H1 (cell line): ENCODE data around the gene UBE2Q2.

ENCODE experiments used
- POLR2A ChIP-seq, 2 experiments: IDR thresholded peaks; 1 replicate in 1 of 2; 2 replicates in 1 of 2; pipeline ENCODE4 v1.6.1; 2011; ENCODE audit warnings: low read depth in 2 of 2, low read length in 2 of 2, mild to moderate bottlenecking in 2 of 2; ENCODE audit errors: control extremely low read depth in 1 of 2
- SUZ12 ChIP-seq: fragments of 200-600 bp; sonication (generic); IDR thresholded peaks from 2 replicates; pipeline ENCODE4 v1.6.1; 2012; ENCODE audit warnings: mild to moderate bottlenecking, inconsistent platforms, low read length, moderate library complexity, mixed read lengths
- TF ChIP-seq, protein P1 (sequence below), 3 experiments: IDR thresholded peaks; 1 replicate in 2 of 3; 2 replicates in 1 of 3; pipeline versions ENCODE4 v1.5.1 to v1.6.1; 2011; ENCODE audit warnings: low read length in 3 of 3, mild to moderate bottlenecking in 3 of 3, inconsistent platforms in 2 of 3, low read depth in 1 of 3, moderate library complexity in 1 of 3; ENCODE audit not compliant: insufficient read depth in 1 of 3; ENCODE audit errors: control extremely low read depth in 1 of 3

DNA sequence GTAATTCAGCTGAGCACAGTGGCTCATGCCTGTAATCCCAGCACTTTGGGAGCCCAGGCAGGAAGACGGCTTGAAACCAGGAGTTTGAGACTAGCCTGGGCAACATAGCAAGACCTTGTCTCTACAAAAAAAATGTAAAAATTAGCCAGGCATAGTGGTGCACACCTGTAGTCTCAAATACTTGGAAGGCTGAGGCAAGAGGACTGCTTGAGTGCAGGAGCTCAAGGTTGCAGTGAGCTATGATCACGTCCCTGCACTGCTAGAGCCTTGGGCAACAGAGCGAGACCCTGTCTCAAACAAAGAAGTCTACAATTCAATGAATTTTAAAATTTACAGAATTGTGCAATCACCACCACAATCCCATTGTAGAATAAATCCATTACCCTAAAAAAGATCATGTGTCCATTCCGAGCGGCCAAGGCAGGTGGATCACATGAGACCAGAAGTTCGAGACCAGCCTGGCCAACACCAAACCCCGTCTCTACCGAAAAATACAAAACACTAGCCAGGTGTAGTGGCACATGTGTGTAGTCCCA, 105.6 kb downstream of the UBE2Q2 start:
- TF ChIP-seq, protein P1, sequence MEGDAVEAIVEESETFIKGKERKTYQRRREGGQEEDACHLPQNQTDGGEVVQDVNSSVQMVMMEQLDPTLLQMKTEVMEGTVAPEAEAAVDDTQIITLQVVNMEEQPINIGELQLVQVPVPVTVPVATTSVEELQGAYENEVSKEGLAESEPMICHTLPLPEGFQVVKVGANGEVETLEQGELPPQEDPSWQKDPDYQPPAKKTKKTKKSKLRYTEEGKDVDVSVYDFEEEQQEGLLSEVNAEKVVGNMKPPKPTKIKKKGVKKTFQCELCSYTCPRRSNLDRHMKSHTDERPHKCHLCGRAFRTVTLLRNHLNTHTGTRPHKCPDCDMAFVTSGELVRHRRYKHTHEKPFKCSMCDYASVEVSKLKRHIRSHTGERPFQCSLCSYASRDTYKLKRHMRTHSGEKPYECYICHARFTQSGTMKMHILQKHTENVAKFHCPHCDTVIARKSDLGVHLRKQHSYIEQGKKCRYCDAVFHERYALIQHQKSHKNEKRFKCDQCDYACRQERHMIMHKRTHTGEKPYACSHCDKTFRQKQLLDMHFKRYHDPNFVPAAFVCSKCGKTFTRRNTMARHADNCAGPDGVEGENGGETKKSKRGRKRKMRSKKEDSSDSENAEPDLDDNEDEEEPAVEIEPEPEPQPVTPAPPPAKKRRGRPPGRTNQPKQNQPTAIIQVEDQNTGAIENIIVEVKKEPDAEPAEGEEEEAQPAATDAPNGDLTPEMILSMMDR (IDR thresholded peaks at IDR 0.05; ENCODE audit: control extremely low read depth in 1 of 3, insufficient read depth in 1 of 3, low read depth in 1 of 3, low read length in 3 of 3): no peak
- TF ChIP-seq POLR2A (IDR thresholded peaks at IDR 0.05; ENCODE audit: control extremely low read depth in 1 of 2, low read depth in 2 of 2, low read length in 2 of 2): no peak
- TF ChIP-seq SUZ12: no peak
